ENCODE measurements around the gene TCEAL4.
A peak's percentile ranks its signal among the peaks of the same experiment; 100 is the strongest.

Gene TCEAL4

DNA sequence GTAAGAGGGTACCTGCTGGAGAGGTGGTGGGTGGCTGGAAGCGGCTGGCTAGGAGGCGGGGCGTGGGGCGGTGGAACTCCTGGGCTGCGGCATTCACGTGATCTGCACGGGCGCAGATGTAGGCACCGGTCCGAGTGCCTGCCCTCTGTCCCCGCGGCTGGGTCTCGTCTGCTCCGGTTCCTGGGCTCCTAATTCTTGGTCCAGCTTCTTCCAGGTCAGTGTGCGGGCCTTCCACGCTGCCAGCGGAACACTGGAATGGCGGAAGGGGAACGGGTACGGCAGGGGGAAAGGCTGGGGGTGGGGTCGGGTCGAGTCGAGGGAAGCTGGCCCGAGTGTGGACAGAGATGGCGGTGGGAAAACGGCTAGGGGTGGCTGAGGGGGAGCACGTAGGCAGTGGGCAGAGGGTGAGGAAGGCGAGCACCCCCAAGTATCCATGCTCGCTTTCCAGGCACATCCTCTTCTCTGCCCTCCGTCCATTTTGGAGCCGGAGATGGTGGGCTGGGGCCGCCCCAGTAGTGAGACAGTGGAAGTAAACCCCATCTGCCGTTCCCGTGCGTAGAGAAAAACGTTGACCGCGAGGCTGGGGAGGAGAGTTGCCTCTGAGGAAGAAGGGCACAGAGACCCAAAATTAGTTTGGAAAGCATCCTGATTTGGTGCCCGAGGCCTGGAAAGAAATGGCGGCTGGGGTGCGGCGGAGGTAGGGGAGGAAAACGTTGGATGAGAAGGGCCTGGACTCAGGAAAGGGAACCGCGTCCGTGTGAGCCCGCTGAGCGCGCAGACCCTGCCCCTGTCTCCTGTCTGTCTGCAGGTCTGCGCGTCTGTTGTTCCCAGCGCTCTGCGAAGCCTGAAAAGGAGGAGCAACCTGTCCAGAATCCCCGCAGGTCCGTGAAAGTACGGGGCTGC lies at the start of gene TCEAL4:
TSS of gene TCEAL4 (plus strand) at position 105 of the 903 bp plus-strand sequence. CDS start 1,161 bp downstream, outside the sequence.
- Mint-ChIP-seq H3K27me3 (no peaks in the 10 kb centered on the region), H3K36me3 (no peaks in the 10 kb centered on the region), H3K4me1 (ENCODE audit: low read depth) (peaks cover 3% of the 10 kb centered on the region), H3K27ac (peak within 1 kb of the TSS; percentile 41), H3K4me3 (peak within 1 kb of the TSS; percentile 88), H3K9me3 (ENCODE audit: low read depth) (no peaks in the 10 kb centered on the region)

- Mint-ChIP-seq H3K27me3 (no peaks in the 10 kb centered on the region), H3K4me3 (no peak overlapping the region), H3K36me3 (no peaks in the 10 kb centered on the region), H3K27ac (no peak overlapping the region), H3K4me1 (ENCODE audit: low read depth) (peaks cover 2% of the 10 kb centered on the region), H3K9me3 (ENCODE audit: low read depth) (no peaks in the 10 kb centered on the region)
Measured at GRCh38 chrX:103536071-103536470, 49.2 kb upstream of the TCEAL4 start.

- Mint-ChIP-seq H3K27me3 (no peaks in the 10 kb centered on the region), H3K4me3 (no peak overlapping the region), H3K4me1 (ENCODE audit: low read depth) (peaks cover 2% of the 10 kb centered on the region)
Measured at GRCh38 chrX:103536732-103537131, 48.6 kb upstream of the TCEAL4 start.

DNA sequence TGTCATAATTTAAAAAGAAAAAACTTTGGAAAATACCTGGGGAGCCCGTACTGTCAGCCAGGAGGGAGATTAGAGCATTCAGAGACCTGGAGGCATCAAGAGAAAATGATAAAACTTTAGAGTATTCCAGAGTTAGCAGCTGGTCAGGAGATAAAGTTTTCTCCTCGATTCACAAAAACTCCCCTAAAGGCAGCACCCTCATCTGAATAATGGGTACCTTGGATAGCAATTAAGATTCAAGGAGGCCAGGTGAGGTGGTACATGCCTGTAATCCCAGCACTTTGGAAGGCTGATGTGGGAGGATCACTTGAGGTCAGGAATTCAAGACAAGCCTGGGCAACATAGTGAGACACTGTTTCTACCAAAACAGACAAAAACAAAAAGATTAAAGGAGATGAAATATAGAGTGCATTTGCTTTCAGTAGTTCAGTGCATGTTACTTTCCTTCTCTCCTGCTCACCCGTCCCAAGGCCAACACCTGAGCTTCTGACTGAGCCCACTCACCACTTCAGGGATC lies 47.4 kb upstream of the TCEAL4 start:
- Mint-ChIP-seq H3K9me3 (ENCODE audit: low read depth) (no peaks in the 10 kb centered on the region), H3K4me3 (no peak overlapping the region), H3K27ac (no peak overlapping the region), H3K36me3 (no peaks in the 10 kb centered on the region), H3K4me1 (ENCODE audit: low read depth) (peaks cover 2% of the 10 kb centered on the region), H3K27me3 (no peaks in the 10 kb centered on the region)

More at GRCh38 chrX:103536732-103537131, 48.6 kb upstream of the TCEAL4 start:
- Mint-ChIP-seq H3K27ac (no peak overlapping the region), H3K9me3 (ENCODE audit: low read depth) (no peaks in the 10 kb centered on the region), H3K36me3 (no peaks in the 10 kb centered on the region)

GRCh38 chrX:103538728-103539127 lies 46.6 kb upstream of the TCEAL4 start:
- no peak overlapping the region for H3K27ac Mint-ChIP-seq
- no peaks in the 10 kb centered on the region for H3K4me1 Mint-ChIP-seq (ENCODE audit: low read depth)
- H3K4me3 Mint-ChIP-seq: no peak overlapping the region
- no peaks in the 10 kb centered on the region for H3K9me3 Mint-ChIP-seq (ENCODE audit: low read depth)
- no peaks in the 10 kb centered on the region for H3K27me3 Mint-ChIP-seq
- no peaks in the 10 kb centered on the region for H3K36me3 Mint-ChIP-seq

- no peak overlapping the region for H3K4me3 Mint-ChIP-seq
- H3K27me3 Mint-ChIP-seq: no peaks in the 10 kb centered on the region
- no peak overlapping the region for H3K27ac Mint-ChIP-seq
- no peaks in the 10 kb centered on the region for H3K9me3 Mint-ChIP-seq (ENCODE audit: low read depth)
- H3K4me1 Mint-ChIP-seq (ENCODE audit: low read depth): no peaks in the 10 kb centered on the region
- H3K36me3 Mint-ChIP-seq: no peaks in the 10 kb centered on the region
Measured at GRCh38 chrX:103539695-103540094, 45.6 kb upstream of the TCEAL4 start.

- Mint-ChIP-seq H3K27me3 (no peaks in the 10 kb centered on the region), H3K4me1 (ENCODE audit: low read depth) (no peaks in the 10 kb centered on the region), H3K27ac (no peak overlapping the region), H3K4me3 (no peak overlapping the region), H3K36me3 (no peaks in the 10 kb centered on the region), H3K9me3 (ENCODE audit: low read depth) (no peaks in the 10 kb centered on the region)
Measured at GRCh38 chrX:103540145-103540544, 45.2 kb upstream of the TCEAL4 start.

DNA sequence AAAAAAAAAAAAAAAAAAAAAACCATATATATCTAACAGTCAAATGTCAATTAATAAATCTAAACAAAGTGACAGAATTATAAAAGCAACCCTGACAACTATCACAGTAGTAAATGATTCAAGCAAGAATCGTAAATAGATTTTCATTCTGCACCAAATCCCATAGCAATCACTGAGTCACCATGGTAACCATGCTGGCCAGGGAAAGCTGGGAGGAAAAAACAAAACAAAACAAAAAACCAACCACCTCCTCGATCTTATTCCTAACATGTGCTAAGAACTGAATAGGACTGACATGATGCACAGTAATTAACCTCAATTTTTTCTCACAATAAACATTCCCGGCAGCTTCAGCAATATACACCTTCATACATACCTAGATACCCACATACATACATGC lies 35.4 kb upstream of the TCEAL4 start:
- H3K27me3 Mint-ChIP-seq: no peaks in the 10 kb centered on the region
- no peaks in the 10 kb centered on the region for H3K36me3 Mint-ChIP-seq
- H3K9me3 Mint-ChIP-seq (ENCODE audit: low read depth): no peaks in the 10 kb centered on the region
- no peak overlapping the region for H3K4me3 Mint-ChIP-seq
- H3K27ac Mint-ChIP-seq: no peak overlapping the region
- peaks cover 5% of the 10 kb centered on the region for H3K4me1 Mint-ChIP-seq (ENCODE audit: low read depth)

- Mint-ChIP-seq H3K4me1 (ENCODE audit: low read depth) (peaks cover 5% of the 10 kb centered on the region), H3K4me3 (no peak overlapping the region), H3K27me3 (no peaks in the 10 kb centered on the region), H3K27ac (no peak overlapping the region), H3K36me3 (no peaks in the 10 kb centered on the region), H3K9me3 (ENCODE audit: low read depth) (no peaks in the 10 kb centered on the region)
Measured at GRCh38 chrX:103550415-103551051, 34.8 kb upstream of the TCEAL4 start.

GRCh38 chrX:103552236-103552635 lies 33.1 kb upstream of the TCEAL4 start:
- Mint-ChIP-seq H3K27me3 (no peaks in the 10 kb centered on the region), H3K4me1 (ENCODE audit: low read depth) (peaks cover 5% of the 10 kb centered on the region), H3K27ac (no peak overlapping the region), H3K36me3 (no peaks in the 10 kb centered on the region), H3K4me3 (no peak overlapping the region), H3K9me3 (ENCODE audit: low read depth) (no peaks in the 10 kb centered on the region)

GRCh38 chrX:103554687-103555424 lies 30.5 kb upstream of the TCEAL4 start:
- peaks cover 5% of the 10 kb centered on the region for H3K4me1 Mint-ChIP-seq (ENCODE audit: low read depth)
- peak overlapping the region; percentile 90 for H3K4me3 Mint-ChIP-seq
- no peaks in the 10 kb centered on the region for H3K27me3 Mint-ChIP-seq
- peak overlapping the region; percentile 83 for H3K27ac Mint-ChIP-seq
- no peaks in the 10 kb centered on the region for H3K9me3 Mint-ChIP-seq (ENCODE audit: low read depth)
- no peaks in the 10 kb centered on the region for H3K36me3 Mint-ChIP-seq

DNA sequence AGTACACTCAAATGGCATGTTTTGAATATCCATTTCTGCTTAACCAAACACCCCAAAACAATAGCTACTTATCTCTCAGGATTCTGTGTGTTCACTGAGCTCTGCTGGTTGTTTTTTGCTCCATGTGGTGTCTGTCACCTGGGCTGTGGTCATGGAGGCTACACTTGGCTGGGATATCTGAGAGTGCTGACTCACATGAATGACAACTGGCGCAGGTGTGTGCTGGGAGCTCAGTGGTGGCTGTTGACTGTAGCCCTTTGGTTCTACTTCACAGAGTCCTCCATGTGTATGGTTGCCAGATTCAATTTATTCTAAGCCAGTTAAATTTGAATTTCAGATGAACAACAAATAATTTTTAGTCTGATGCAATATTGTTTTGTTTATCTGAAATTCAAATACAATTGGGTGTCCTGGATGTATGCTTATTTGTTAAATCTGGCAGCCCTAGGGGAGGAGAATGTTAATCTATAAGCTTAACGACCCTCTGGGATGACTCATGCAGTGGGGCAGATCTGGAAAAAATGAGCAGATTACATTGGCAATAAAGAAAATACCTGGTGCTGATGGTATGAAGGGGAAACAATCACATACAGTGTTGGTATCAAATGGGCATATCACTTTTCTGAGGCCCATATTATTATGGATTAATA lies 28.2 kb upstream of the TCEAL4 start:
- no peak overlapping the region for H3K27ac Mint-ChIP-seq
- no peak overlapping the region for H3K4me3 Mint-ChIP-seq
- H3K9me3 Mint-ChIP-seq (ENCODE audit: low read depth): no peaks in the 10 kb centered on the region
- no peaks in the 10 kb centered on the region for H3K27me3 Mint-ChIP-seq
- H3K4me1 Mint-ChIP-seq (ENCODE audit: low read depth): peaks cover 5% of the 10 kb centered on the region
- no peaks in the 10 kb centered on the region for H3K36me3 Mint-ChIP-seq

GRCh38 chrX:103560256-103560655 lies 25.1 kb upstream of the TCEAL4 start:
- H3K27me3 Mint-ChIP-seq: no peaks in the 10 kb centered on the region
- H3K4me1 Mint-ChIP-seq (ENCODE audit: low read depth): no peaks in the 10 kb centered on the region

DNA sequence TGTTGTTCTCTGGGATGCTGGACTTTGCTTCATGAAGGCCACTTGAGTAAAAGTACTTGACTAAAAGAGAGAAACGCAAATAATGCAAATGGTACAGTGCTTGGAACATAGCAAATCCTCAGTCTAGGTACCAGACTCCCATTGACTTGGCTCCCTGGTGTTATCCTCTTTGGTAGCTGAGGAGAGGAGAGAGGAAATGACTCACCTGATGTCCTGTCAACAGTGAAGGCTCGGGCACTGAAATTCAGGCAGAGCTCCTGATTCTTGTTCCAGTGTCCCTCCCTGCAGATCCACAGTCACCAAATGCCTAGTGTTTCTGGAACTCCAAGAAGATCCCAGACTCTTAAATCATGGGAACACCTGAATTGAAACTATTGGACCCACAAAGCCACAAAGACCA lies 22.5 kb upstream of the TCEAL4 start:
- no peak overlapping the region for H3K4me3 Mint-ChIP-seq
- no peaks in the 10 kb centered on the region for H3K27me3 Mint-ChIP-seq

More at GRCh38 chrX:103560256-103560655, 25.1 kb upstream of the TCEAL4 start:
- Mint-ChIP-seq H3K9me3 (ENCODE audit: low read depth) (no peaks in the 10 kb centered on the region), H3K27ac (no peak overlapping the region), H3K4me3 (no peak overlapping the region), H3K36me3 (no peaks in the 10 kb centered on the region)

More for the DNA sequence above, 22.5 kb upstream of the TCEAL4 start:
- Mint-ChIP-seq H3K36me3 (no peaks in the 10 kb centered on the region), H3K4me1 (ENCODE audit: low read depth) (no peaks in the 10 kb centered on the region), H3K27ac (no peak overlapping the region), H3K9me3 (ENCODE audit: low read depth) (no peaks in the 10 kb centered on the region)

Measured in activated naive CD8-positive, alpha-beta T cell (primary cell).